Ascending aorta (tissue), 2 donors: Measurements from ENCODE around the gene HOXB8. TPM values are rescaled to one million over a fixed set of nuclear protein-coding genes. Genes with fewer than 3 reads are reported as not detected.

Source experiments
- DNase-seq, 2 donors: peaks; one replicate each; pipeline ENCODE4 v3.0.0-alpha.2; 2019; ENCODE audit warnings: low spot score in 2 of 2
- H3K27ac ChIP-seq, 2 donors: fragments of 200-600 bp; sonication (generic); one replicate each; pipeline ENCODE4 v1.5.1; 2016 to 2017; ENCODE audit warnings: mild to moderate bottlenecking in 1 of 2
- H3K27me3 ChIP-seq: fragments of 200-600 bp; sonication (generic); one replicate; pipeline ENCODE4 v1.5.1; 2017
- H3K36me3 ChIP-seq, 2 donors: fragments of 200-600 bp; sonication (generic); one replicate each; pipeline ENCODE4 v1.5.1; 2016
- H3K4me1 ChIP-seq, 2 donors: fragments of 200-600 bp; sonication (generic); one replicate each; pipeline ENCODE4 v1.5.1; 2016 to 2017; ENCODE audit warnings: mild to moderate bottlenecking in 1 of 2
- H3K4me3 ChIP-seq, 2 donors: fragments of 200-600 bp; sonication (generic); one replicate each; pipeline ENCODE4 v1.5.1; 2016 to 2017; ENCODE audit warnings: mild to moderate bottlenecking in 1 of 2
- H3K9me3 ChIP-seq, 2 donors: fragments of 200-600 bp; sonication (generic); one replicate each; pipeline ENCODE4 v1.5.1; 2016
- intact Hi-C: fragments of 100-400 bp; cut with DNase I; formaldehyde crosslinking; loops from one replicate; pipeline ENCODE4 v1.15.1; 2023
- total RNA-seq: library from RNA; depleted of rRNA; stranded (reverse); fragments of >200 nt; gene quantifications from one replicate; pipeline ENCODE4 v1.1.0, GENCODE V29; 2016
- TF ChIP-seq, protein P1 (sequence below), 3 experiments: fragments of 200-600 bp in 2 of 3; fragments of 450-650 bp in 1 of 3; sonication (generic) in 2 of 3; IDR thresholded peaks; one replicate each; pipeline ENCODE4 v1.5.1; 2016 to 2019; ENCODE audit warnings: antibody characterized with exemption in 3 of 3, mild to moderate bottlenecking in 1 of 3, moderate library complexity in 1 of 3

The HOXB8 gene
- total RNA-seq, 1 donor from 2014 or later: not detected

DNA sequence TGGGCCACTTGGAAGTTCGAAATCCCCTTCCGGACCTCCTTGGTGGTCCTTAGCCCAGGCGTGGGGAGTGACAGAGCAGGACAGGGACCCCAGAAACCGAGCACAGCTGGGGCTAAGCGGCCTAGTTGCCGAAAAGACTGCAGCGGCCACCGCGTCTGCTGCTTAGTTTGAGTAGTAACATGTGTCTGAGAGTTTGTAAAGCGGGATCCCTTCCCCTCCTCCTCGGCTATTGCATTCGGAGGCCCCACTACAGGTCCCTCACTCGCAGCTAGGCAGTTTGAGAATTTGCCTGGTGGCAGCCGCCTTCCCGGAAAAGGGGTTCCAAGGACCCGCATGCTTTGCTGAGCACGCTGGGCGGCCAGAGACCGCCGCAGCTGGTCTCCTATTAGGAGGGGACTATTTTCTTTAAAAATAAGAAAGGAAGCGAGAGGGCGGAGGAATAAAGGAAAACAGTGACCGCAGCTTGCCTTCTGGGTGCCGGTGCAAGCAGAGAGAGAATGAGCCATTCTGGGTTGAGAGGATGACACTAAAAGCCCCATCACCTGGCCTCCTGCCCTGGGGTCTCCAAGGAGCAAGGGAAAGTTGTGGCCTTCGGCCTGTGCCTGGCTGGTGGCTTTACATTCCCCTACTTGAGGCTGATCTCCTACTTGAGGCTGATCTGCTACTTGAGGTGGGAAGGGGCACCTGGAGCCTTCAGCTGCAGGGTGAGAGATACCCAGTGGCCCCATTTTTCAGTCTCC, 20.4 kb downstream of the HOXB8 start:
- DNase-seq: no peak
- Histone ChIP-seq H3K4me1 (peaks cover 9 to 19% of the 10 kb centered on the region in 2 donors), H3K4me3 (no peak overlapping the region), H3K9me3 (no peaks in the 10 kb centered on the region), H3K27ac (no peak overlapping the region), H3K27me3 (no peaks in the 10 kb centered on the region), H3K36me3 (peaks cover 0 to 8% of the 10 kb centered on the region in 2 donors)
- TF ChIP-seq, protein P1, sequence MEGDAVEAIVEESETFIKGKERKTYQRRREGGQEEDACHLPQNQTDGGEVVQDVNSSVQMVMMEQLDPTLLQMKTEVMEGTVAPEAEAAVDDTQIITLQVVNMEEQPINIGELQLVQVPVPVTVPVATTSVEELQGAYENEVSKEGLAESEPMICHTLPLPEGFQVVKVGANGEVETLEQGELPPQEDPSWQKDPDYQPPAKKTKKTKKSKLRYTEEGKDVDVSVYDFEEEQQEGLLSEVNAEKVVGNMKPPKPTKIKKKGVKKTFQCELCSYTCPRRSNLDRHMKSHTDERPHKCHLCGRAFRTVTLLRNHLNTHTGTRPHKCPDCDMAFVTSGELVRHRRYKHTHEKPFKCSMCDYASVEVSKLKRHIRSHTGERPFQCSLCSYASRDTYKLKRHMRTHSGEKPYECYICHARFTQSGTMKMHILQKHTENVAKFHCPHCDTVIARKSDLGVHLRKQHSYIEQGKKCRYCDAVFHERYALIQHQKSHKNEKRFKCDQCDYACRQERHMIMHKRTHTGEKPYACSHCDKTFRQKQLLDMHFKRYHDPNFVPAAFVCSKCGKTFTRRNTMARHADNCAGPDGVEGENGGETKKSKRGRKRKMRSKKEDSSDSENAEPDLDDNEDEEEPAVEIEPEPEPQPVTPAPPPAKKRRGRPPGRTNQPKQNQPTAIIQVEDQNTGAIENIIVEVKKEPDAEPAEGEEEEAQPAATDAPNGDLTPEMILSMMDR (IDR thresholded peaks at IDR 0.05): no peak
- intact Hi-C loops: loop anchor here (2.0 kb wide), 2 partner anchors 102 to 258 kb away; no protein-coding TSS in a partner anchor

DNA sequence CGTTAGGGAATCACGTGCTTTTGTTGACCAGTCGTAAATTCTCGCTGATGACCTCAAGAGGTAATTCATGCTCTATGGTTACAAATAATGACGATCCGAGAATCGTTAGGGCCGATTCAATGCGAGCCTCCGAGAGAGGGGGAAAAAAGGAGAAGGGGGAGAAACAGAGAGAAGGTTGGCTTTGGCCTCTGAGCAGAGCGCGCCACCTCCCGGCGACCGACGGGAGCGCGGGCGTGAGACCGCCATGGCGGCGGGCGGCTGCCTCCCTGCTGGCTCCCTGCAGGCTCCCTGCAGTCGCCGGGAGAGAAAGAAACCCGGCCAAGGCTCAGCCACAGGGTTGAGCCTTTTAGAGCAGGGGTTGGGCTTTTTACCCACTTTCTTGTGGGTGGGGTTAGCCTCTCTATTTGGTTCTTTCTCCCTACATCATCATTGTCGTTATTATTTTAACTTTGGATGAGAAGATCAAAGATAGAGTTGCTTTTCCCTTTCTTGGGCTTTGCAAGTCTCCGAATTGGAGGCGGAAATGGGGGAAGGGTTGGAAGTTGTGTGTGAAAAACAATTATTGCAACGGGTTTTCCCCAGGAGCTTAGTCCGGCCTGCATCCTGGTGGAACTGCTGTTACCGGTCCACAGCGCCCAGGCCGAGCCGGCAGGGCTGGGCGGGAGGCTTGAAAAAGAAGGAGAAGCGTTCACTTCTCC, 21.1 kb downstream of the HOXB8 start:
- Histone ChIP-seq H3K9me3 (no peaks in the 10 kb centered on the region), H3K27me3 (no peaks in the 10 kb centered on the region), H3K36me3 (peaks cover 0 to 8% of the 10 kb centered on the region in 2 donors), H3K4me1 (peaks cover 9 to 19% of the 10 kb centered on the region in 2 donors), H3K27ac (no peak overlapping the region), H3K4me3 (peak overlapping the region; percentile 49 to 65)
- DNase-seq: peak in 1 of 2 donors; percentile 89
- intact Hi-C loops: loop anchor here (2.0 kb wide), 3 partner anchors 101 to 257 kb away; no protein-coding TSS in a partner anchor
- TF ChIP-seq, protein P1 (IDR thresholded peaks at IDR 0.05): peak; percentile 91 to 96 (median 96)

DNA sequence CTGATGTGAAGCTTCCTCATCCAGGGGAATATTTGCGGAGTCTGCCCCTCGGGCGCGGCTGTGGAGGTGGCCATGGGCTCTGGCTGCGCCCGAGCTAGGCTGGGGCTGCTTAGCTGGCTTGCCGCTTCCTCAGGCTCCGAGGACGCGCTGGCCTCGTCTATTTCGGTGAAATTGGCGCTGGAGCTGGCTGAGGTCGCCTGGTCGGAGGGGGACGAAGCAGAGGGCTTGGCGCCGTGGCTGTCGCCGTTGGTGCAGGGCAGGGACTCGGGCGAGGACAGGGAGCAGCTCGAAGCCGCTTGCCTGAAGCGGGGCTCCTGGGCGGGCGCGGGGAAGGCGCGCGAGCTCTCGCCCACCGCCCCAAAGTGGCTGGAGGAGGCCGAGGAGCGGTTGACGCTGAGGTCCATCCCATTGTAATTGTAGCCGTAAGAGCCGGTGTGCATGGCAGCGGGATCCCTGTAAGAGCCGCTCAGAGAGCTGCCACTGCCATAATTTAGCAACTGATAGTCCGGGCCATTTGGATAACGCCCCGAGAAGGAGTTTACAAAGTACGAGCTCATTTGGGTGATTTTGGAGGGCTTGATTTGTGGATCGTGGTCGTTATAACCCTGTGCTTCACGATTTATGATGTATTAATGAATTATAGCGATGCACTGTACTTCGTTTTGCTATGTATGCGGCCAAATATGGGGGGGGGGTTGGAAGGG, 21.8 kb downstream of the HOXB8 start, which contains the start of gene HOXB5:
TSS of gene HOXB5 (minus strand) at position 654 of the 704 bp plus-strand sequence. CDS start at position 557, 97 bp downstream.
- DNase-seq: no peak
- H3K27me3 ChIP-seq: no peaks in the 10 kb centered on the region
- H3K27ac ChIP-seq: peak within 1 kb of the TSS; percentile 22 to 57

DNA sequence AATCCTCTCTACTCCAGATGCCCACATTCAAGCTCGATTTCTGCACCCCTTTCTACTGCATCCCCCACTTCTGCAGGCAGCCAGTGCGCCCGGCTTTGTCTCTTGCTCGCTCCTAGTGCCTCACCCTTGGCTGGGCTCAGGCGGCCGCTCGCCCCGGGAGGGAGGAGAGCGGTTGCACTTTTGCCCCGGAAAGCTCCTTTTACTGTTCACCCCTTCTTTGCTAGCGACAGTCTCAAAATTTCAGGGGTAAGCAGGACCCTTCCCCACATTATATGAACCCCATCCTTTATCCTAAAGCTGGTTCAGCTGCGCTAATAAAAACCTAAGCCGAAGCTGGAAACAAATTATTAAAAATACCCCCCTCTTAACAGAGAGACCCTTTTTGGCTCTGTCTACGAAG, 22.5 kb downstream of the HOXB8 start:
- no peak for DNase-seq
- peaks cover 9 to 14% of the 10 kb centered on the region in 2 donors for H3K4me1 ChIP-seq
- peak overlapping the region; percentile 22 to 57 for H3K27ac ChIP-seq
- intact Hi-C loops: loop anchor here (2.0 kb wide), 1 partner anchor 240 kb away; no protein-coding TSS in a partner anchor
- no peaks in the 10 kb centered on the region for H3K9me3 ChIP-seq
- no peaks in the 10 kb centered on the region for H3K27me3 ChIP-seq
- TF ChIP-seq, protein P1 (IDR thresholded peaks at IDR 0.05): no peak
- H3K36me3 ChIP-seq: peaks cover 0 to 8% of the 10 kb centered on the region in 2 donors
- peak overlapping the region; percentile 5 to 65 for H3K4me3 ChIP-seq

More for the DNA sequence above, 21.8 kb downstream of the HOXB8 start, which contains the start of gene HOXB5:
- peak within 1 kb of the TSS; percentile 49 to 65 for H3K4me3 ChIP-seq
- H3K9me3 ChIP-seq: no peaks in the 10 kb centered on the region
- TF ChIP-seq, protein P1 (IDR thresholded peaks at IDR 0.05): no peak
- intact Hi-C loops: loop anchor here (2.0 kb wide), 1 partner anchor 240 kb away; no protein-coding TSS in a partner anchor
- H3K36me3 ChIP-seq: peaks cover 0 to 8% of the 10 kb centered on the region in 2 donors
- peaks cover 9 to 15% of the 10 kb centered on the region in 2 donors for H3K4me1 ChIP-seq

DNA sequence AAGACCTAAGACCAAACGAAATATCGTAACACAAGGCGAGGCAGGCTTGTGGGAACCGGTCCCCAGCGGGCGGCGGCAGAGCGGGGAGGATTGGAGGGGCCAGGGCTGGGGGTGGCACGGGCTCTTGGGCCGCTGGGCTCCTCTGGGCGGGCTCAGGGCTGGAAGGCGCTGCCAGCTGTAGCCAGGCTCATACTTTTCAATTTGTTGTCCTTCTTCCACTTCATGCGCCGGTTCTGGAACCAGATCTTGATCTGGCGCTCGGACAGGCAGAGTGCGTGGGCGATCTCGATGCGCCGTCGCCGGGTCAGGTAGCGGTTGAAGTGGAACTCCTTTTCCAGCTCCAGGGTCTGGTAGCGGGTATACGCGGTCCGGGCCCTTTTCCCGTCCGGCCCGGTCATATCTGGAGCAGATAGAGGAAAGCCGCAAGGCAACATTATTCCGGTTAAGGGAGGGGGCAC, 23.0 kb downstream of the HOXB8 start:
- Histone ChIP-seq H3K36me3 (peaks cover 0 to 8% of the 10 kb centered on the region in 2 donors), H3K27me3 (no peaks in the 10 kb centered on the region), H3K4me1 (peaks cover 5 to 9% of the 10 kb centered on the region in 2 donors), H3K4me3 (peak overlapping the region; percentile 5 to 65), H3K27ac (no peak overlapping the region), H3K9me3 (no peaks in the 10 kb centered on the region)
- TF ChIP-seq, protein P1 (IDR thresholded peaks at IDR 0.05): no peak
- intact Hi-C loops: loop anchor here (2.0 kb wide), 1 partner anchor 239 kb away; no protein-coding TSS in a partner anchor
- no peak for DNase-seq
